ENCODE data around the gene CENPB.

CENPB gene

DNA sequence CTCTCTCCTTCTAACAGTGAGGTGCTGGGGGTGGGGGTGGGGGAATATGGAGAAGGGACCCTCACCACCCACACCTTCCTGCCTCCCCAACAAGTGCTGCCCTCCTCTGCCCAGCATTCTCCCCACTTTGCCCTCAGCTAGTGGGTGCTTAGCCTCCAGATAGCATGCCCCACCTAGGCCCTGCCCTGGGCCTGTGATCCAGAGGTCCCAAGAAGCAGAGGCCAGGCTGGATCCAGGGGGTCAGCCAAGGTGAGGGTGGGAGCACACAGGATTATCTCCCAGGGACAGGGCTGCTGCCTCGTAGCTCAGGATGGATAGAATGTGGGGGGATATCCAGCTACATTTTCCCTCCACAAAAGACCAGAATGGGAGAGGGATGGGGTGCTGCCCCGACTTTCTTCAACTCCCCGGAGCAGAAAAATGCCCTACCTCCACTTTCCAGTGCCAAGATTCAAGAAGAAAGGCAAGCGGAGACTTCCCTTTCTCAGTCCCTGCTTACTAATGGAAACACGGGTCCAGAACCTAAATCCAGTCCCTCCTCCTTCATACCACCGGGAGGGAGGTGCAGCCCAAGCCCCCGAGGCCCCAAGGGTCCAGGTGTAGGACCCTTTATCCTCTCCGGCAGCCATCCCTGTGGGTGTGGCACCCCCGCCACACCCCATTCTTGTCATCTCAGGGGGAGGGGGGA, 20.0 kb downstream of the CENPB start:
- DNase-seq, result no peak

GRCh38 chr20:3765171-3765882, 21.2 kb downstream of the CENPB start:
- no peak for DNase-seq

GRCh38 chr20:3764659-3765058, 21.9 kb downstream of the CENPB start:
- no peak for DNase-seq

DNA sequence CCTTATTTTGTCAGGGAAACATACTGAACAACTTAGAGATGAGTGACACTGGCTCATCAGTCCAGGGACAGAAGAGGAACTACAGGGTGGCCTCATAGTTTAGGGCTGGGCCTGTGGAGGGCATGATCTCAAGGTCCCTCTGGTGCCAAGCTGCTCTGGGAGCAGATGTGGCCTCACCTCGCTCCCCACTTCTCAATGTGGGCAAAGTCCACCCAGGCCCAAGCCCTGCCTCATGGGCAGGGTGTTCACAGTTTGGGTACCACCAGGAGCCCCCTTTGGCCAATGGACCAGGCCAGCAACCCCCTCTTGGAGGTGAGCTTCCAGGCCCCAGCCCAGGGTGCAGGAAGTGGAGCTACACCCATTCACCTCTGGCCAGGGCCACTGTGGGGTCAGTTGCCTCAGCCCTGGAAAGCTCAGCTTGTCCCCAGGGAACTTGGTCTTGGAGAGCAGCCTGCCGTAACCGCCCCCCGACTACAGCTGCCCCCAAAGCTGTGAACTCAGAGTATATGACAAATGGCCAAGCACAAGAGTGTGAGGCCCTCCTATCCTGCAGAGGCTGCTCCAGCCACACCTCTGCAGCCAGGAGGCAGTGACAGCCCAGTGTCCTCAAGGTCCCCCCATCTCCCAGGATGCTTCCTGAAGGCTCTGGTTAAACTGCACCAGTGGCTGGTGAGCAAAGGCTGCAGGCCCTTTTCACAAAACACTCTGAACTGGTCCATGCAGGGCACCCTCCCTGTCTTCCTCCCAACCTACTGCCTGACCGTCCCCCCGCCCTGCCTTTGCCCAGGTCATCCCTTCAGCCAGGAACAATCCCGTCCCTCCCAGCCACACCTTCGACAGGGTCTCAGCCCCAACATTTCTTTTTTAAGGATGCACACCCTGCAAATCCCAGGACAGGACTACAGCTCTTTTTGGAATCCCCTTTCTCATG, 22.6 kb downstream of the CENPB start:
- no peak for DNase-seq

GRCh38 chr20:3760655-3761348, 25.7 kb downstream of the CENPB start:
- DNase-seq, result no peak

GRCh38 chr20:3759884-3760283, 26.7 kb downstream of the CENPB start:
- no peak for DNase-seq

DNA sequence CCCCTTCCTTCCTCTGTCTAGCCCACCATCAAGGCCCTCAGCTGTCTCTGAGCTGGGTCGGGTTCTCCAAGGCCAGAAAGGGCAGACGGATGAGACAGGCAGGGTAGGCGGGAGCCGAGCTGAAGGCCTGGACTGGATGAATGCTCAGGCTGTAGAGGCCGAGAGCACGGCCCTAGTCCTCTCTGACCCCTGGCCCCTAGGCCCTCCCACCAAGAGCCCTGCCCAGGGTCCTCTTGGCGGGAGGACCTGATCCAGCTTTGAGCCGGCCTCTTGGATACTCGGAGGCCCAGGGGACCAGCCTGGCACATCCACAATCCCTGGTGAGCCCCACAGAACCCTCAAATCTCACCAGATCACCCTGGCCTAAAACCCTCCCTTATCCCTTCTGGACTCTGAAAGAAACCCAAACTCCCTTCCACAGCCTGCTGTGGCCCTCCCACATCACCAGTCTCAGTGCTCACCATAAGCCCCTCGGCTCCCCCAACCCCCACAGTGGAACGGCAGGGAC, 27.2 kb downstream of the CENPB start:
- DNase-seq, result no peak

- no peak for DNase-seq
Measured at GRCh38 chr20:3758566-3758965, 28.0 kb downstream of the CENPB start.

- no peak for DNase-seq
Measured at GRCh38 chr20:3757268-3757667, 29.3 kb downstream of the CENPB start.

GRCh38 chr20:3755814-3756480, 30.6 kb downstream of the CENPB start:
- no peak for DNase-seq

DNA sequence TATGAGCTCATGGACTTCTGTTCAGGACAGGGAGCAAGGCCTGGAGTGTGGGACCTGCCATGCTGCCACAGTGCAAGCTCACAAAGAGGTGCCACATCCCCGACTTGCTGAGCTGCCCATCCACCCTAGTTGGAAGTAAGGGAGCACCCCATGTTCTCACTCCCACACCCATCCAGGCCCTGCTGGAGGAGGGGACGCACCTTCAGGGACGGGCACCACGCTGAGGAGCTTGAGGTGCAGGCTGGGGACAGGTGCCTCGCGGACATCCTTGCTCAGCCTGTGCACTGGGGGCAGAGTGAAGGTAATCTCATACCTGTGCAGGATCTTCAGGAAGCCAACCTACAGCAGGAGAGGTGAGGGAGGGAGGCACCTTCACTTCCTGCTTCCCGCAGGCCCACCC, 31.3 kb downstream of the CENPB start:
- no peak for DNase-seq

GRCh38 chr20:3754276-3754630, 32.3 kb downstream of the CENPB start:
- DNase-seq, result no peak

GRCh38 chr20:3753501-3754275, 32.9 kb downstream of the CENPB start:
- DNase-seq, result no peak

GRCh38 chr20:3753098-3753497, 33.4 kb downstream of the CENPB start:
- peak; percentile 53 for DNase-seq

- no peak for DNase-seq
Measured at GRCh38 chr20:3752386-3752759, 34.2 kb downstream of the CENPB start.

GRCh38 chr20:3751675-3752385, 34.7 kb downstream of the CENPB start:
- peak; percentile 50 for DNase-seq

DNA sequence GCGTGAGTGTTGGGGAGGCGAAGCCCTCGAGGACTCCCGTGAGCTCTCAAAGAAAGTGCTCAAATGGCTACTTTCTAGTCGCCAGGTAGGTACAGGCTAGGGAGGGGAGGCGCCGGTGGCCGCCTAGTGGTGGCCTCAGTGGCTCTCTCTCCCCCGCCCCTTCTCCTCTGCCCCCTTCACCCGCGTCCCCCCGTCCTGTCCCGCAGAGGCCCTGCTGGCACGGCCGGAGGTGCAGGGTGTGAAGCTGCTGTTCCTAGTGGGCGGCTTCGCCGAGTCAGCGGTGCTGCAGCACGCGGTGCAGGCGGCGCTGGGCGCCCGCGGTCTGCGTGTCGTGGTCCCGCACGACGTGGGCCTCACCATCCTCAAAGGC, 35.2 kb downstream of the CENPB start:
- DNase-seq, result no peak

- DNase-seq, result peak; percentile 40
Measured at GRCh38 chr20:3749689-3750531, 36.6 kb downstream of the CENPB start.

DNA sequence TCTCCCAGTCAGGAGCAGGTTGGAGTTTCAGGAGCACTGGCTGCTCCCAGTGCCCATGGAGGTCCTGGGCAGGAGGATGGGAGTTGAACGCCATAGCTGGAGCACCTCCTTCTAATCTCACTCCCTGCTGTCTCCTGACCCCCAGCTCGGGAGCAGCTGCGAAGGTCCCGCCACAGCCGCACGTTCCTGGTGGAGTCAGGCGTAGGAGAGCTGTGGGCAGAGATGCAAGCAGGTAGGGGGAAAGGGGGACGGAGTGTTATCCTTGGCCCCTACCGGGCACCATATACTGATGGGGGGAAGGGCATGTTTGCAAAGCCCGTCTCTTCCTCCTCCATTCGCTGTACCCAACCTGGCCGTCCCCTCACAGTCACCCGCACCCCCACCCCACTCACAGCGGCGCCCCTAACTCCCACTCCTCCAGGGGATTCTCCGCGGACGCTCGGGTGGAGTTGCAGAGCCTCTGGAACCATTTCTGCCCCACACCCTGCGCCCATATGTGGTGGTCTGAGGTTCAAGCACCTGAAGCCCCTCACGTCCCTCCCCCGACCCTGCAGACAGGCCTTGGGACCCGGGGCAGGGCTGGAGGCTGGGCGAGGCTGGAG, 37.4 kb downstream of the CENPB start:
- no peak for DNase-seq
